ES-I3 (cell line): ENCODE data around the gene CCT7.

Experiments used
- H3K36me3 ChIP-seq: 2 replicates; pipeline ENCODE4 v1.6.1; 2013; ENCODE audit warnings: mild to moderate bottlenecking, low read length, control low read depth, moderate library complexity; ENCODE audit not compliant: insufficient read depth
- H3K4me1 ChIP-seq: 2 replicates; pipeline ENCODE4 v1.6.1; 2013; ENCODE audit warnings: mild to moderate bottlenecking, control low read depth, low read length; ENCODE audit not compliant: insufficient read depth
- H3K9ac ChIP-seq: 2 replicates; pipeline ENCODE4 v1.6.1; 2013; ENCODE audit warnings: low read depth, mild to moderate bottlenecking, low read length, moderate library complexity
- H3K9me3 ChIP-seq: 2 replicates; pipeline ENCODE4 v1.6.1; 2013; ENCODE audit warnings: mild to moderate bottlenecking, low read length, moderate library complexity; ENCODE audit not compliant: control insufficient read depth, insufficient read depth

Gene CCT7

GRCh38 chr2:73283545-73284295, 49.6 kb downstream of the CCT7 start:
- Histone ChIP-seq H3K4me1 (peaks cover 4% of the 10 kb centered on the region; the same call in 1 of the 2 replicates), H3K9me3 (no peaks in the 10 kb centered on the region), H3K9ac (peak overlapping the region; percentile 86), H3K36me3 (no peaks in the 10 kb centered on the region)

- no peaks in the 10 kb centered on the region for H3K36me3 ChIP-seq
- no peaks in the 10 kb centered on the region for H3K9me3 ChIP-seq
- H3K4me1 ChIP-seq = peaks cover 4% of the 10 kb centered on the region; the same call in 1 of the 2 replicates
- peak within 1 kb of the TSS; percentile 86 for H3K9ac ChIP-seq
Measured at GRCh38 chr2:73284296-73285158, 50.4 kb downstream of the CCT7 start, which contains the start of gene FBXO41. FBXO41 (minus strand) TSS chr2:73284478; CDS start chr2:73269630, 14,848 bp downstream.

GRCh38 chr2:73285159-73285739, 51.1 kb downstream of the CCT7 start:
- H3K9me3 ChIP-seq = no peaks in the 10 kb centered on the region
- peaks cover 4% of the 10 kb centered on the region; the same call in 1 of the 2 replicates for H3K4me1 ChIP-seq
- peak overlapping the region; percentile 86; the same call in 1 of the 2 replicates for H3K9ac ChIP-seq
- H3K36me3 ChIP-seq = no peaks in the 10 kb centered on the region

GRCh38 chr2:73286134-73286655, 52.1 kb downstream of the CCT7 start:
- no peak overlapping the region for H3K9ac ChIP-seq
- no peaks in the 10 kb centered on the region for H3K36me3 ChIP-seq
- H3K9me3 ChIP-seq = no peaks in the 10 kb centered on the region
- peaks cover 4% of the 10 kb centered on the region; the same call in 1 of the 2 replicates for H3K4me1 ChIP-seq

- no peaks in the 10 kb centered on the region; the same call in 1 of the 2 replicates for H3K4me1 ChIP-seq
- H3K36me3 ChIP-seq = no peaks in the 10 kb centered on the region
- no peak overlapping the region for H3K9ac ChIP-seq
- H3K9me3 ChIP-seq = no peaks in the 10 kb centered on the region
Measured at GRCh38 chr2:73289304-73289703, 55.2 kb downstream of the CCT7 start.

- Histone ChIP-seq H3K9ac (no peak overlapping the region), H3K4me1 (no peaks in the 10 kb centered on the region; the same call in 1 of the 2 replicates), H3K36me3 (no peaks in the 10 kb centered on the region), H3K9me3 (no peaks in the 10 kb centered on the region)
Measured at GRCh38 chr2:73290049-73290839, 56.1 kb downstream of the CCT7 start.

- H3K9me3 ChIP-seq = no peaks in the 10 kb centered on the region
- H3K36me3 ChIP-seq = no peaks in the 10 kb centered on the region
- H3K9ac ChIP-seq = peak overlapping the region; percentile 43; the same call in 1 of the 2 replicates
- H3K4me1 ChIP-seq = no peaks in the 10 kb centered on the region; the same call in 1 of the 2 replicates
Measured at GRCh38 chr2:73291093-73291460, 57.0 kb downstream of the CCT7 start.

GRCh38 chr2:73291461-73292315, 57.6 kb downstream of the CCT7 start:
- H3K4me1 ChIP-seq = no peaks in the 10 kb centered on the region; the same call in 1 of the 2 replicates
- H3K36me3 ChIP-seq = no peaks in the 10 kb centered on the region
- H3K9me3 ChIP-seq = no peaks in the 10 kb centered on the region
- H3K9ac ChIP-seq = peak overlapping the region; percentile 43; the same call in 1 of the 2 replicates

- Histone ChIP-seq H3K36me3 (no peaks in the 10 kb centered on the region), H3K9me3 (no peaks in the 10 kb centered on the region), H3K9ac (peak overlapping the region; percentile 43; the same call in 1 of the 2 replicates), H3K4me1 (no peaks in the 10 kb centered on the region; the same call in 1 of the 2 replicates)
Measured at GRCh38 chr2:73292316-73292905, 58.3 kb downstream of the CCT7 start.

GRCh38 chr2:73292906-73293533, 58.9 kb downstream of the CCT7 start:
- H3K9ac ChIP-seq = peak overlapping the region; percentile 43; the same call in 1 of the 2 replicates
- no peaks in the 10 kb centered on the region for H3K9me3 ChIP-seq
- no peaks in the 10 kb centered on the region for H3K36me3 ChIP-seq

GRCh38 chr2:73293534-73294171, 59.5 kb downstream of the CCT7 start, which contains the start of gene EGR4:
EGR4 (minus strand) TSS chr2:73293548; CDS start chr2:73293317, 231 bp downstream.
- Histone ChIP-seq H3K9ac (peak within 1 kb of the TSS; percentile 43; the same call in 1 of the 2 replicates), H3K4me1 (no peaks in the 10 kb centered on the region; the same call in 1 of the 2 replicates), H3K9me3 (no peaks in the 10 kb centered on the region), H3K36me3 (no peaks in the 10 kb centered on the region)

More at GRCh38 chr2:73292906-73293533, 58.9 kb downstream of the CCT7 start:
- no peaks in the 10 kb centered on the region; the same call in 1 of the 2 replicates for H3K4me1 ChIP-seq
